HepG2 (cell line): ENCODE results near the gene GPALPP1. TPM values are rescaled to one million over a fixed set of nuclear protein-coding genes. Genes with fewer than 3 reads are reported as not detected.

ENCODE experiments used
- ATAC-seq: fragments of 200-7000 bp; cut with Tn5 transposase; 3 replicates; pipeline ENCODE4 v1.9.1; 2020; ENCODE audit warnings: mild to moderate bottlenecking, moderate library complexity
- BruUV-seq: library from RNA; stranded (reverse); fragments of 400-500 nt; replicated peaks from 2 replicates; lab custom pipeline; 2021; lab: Mats Ljungman, UMichigan
- CTCF ChIA-PET: fragments of 300-600 bp; formaldehyde crosslinking; extraction: SDS; loops from one replicate; lab custom pipeline; 2021; ENCODE audit warnings: low total read pairs, inconsistent platforms, low intra/inter-chr PET ratio; lab: Yijun Ruan, JAX
- POLR2A ChIA-PET: fragments of 350-600 bp; sonication (Branson Sonifier 250); formaldehyde crosslinking; loops from one replicate; lab custom pipeline; 2020; ENCODE audit warnings: antibody characterized with exemption, inconsistent platforms; lab: Yijun Ruan, JAX
- DNase-seq: peaks from one replicate; pipeline ENCODE4 v3.0.0-alpha.2; 2015; ENCODE audit warnings: low spot score
- FAIRE-seq: peaks from 3 replicates; lab custom pipeline; 2011; peaks lifted over from hg19 to GRCh38; lab: Jason Lieb, UNC
- H2AFZ ChIP-seq: one replicate; pipeline ENCODE4 v1.6.1; 2011; ENCODE audit warnings: low read length, inconsistent platforms
- H3K27ac ChIP-seq: fragments of 300-600 bp; 3 replicates; pipeline ENCODE4 v1.8.0; 2011; ENCODE audit warnings: mixed run types, mild to moderate bottlenecking, mixed read lengths, low read length, inconsistent platforms; ENCODE audit not compliant: insufficient read depth; ENCODE audit errors: extremely low read length
- H3K27me3 ChIP-seq, 2 experiments: fragments of 200-600 bp in 1 of 2; 2 replicates in 1 of 2; 3 replicates in 1 of 2; pipeline versions ENCODE4 v1.6.0 to v1.8.0; 2011; ENCODE audit warnings: low read length in 2 of 2, mild to moderate bottlenecking in 2 of 2, moderate library complexity in 2 of 2, inconsistent platforms in 1 of 2; ENCODE audit not compliant: insufficient read depth in 2 of 2, control insufficient read depth in 1 of 2
- H3K36me3 ChIP-seq, 2 experiments: fragments of 200-600 bp in 1 of 2; replicated peaks in 1 of 2; 2 replicates in 1 of 2; 3 replicates in 1 of 2; pipeline versions ENCODE4 v1.5.1 to v1.8.0; 2011; ENCODE audit warnings: low read length in 2 of 2, inconsistent platforms in 1 of 2; ENCODE audit not compliant: insufficient read depth in 2 of 2, control insufficient read depth in 1 of 2
- H3K4me1 ChIP-seq: 2 replicates; pipeline ENCODE4 v1.5.1; 2012; ENCODE audit warnings: low read length, inconsistent platforms; ENCODE audit not compliant: insufficient read depth
- H3K4me2 ChIP-seq: 2 replicates; pipeline ENCODE4 v1.6.0; 2011; ENCODE audit warnings: low read depth, low read length, inconsistent platforms
- H3K4me3 ChIP-seq, 3 experiments: fragments of 200-600 bp in 1 of 3; sonication (generic), shearing (Covaris generic) in 1 of 3; replicated peaks in 1 of 3; 2 replicates each; pipeline ENCODE4 v1.5.1; 2011 to 2016; ENCODE audit warnings: low read length in 3 of 3, inconsistent platforms in 2 of 3, low read depth in 2 of 3, mild to moderate bottlenecking in 2 of 3, control low read depth in 1 of 3, mixed read lengths in 1 of 3; ENCODE audit not compliant: insufficient read depth in 1 of 3
- H3K79me2 ChIP-seq: one replicate; pipeline ENCODE4 v1.6.1; 2011; ENCODE audit warnings: low read length, inconsistent platforms; ENCODE audit not compliant: insufficient read depth
- H3K9ac ChIP-seq: 2 replicates; pipeline ENCODE4 v1.6.0; 2011; ENCODE audit warnings: mild to moderate bottlenecking, low read depth, low read length, inconsistent platforms; ENCODE audit not compliant: insufficient read depth
- H3K9me3 ChIP-seq: 2 replicates; pipeline ENCODE4 v1.5.1; 2012; ENCODE audit warnings: mild to moderate bottlenecking, low read length
- H4K20me1 ChIP-seq: 2 replicates; pipeline ENCODE4 v1.6.0; 2011; ENCODE audit warnings: inconsistent platforms, mild to moderate bottlenecking, low read length, moderate library complexity; ENCODE audit not compliant: insufficient read depth
- FOXJ3 ChIP-seq: sonication (generic); formaldehyde crosslinking; IDR thresholded peaks from 2 replicates; pipeline ENCODE4 v1.4.0; 2020; ENCODE audit warnings: missing genetic modification reagents, mild to moderate bottlenecking, borderline replicate concordance
- HOXA5 ChIP-seq: sonication (generic); formaldehyde crosslinking; IDR thresholded peaks from 2 replicates; pipeline ENCODE4 v1.4.0; 2020; ENCODE audit warnings: missing genetic modification reagents
- KDM2A ChIP-seq: sonication (generic); formaldehyde crosslinking; IDR thresholded peaks from 2 replicates; pipeline ENCODE4 v1.4.0; 2020; ENCODE audit warnings: low read depth, missing genetic modification reagents, borderline replicate concordance
- MEIS1 ChIP-seq: sonication (generic); formaldehyde crosslinking; IDR thresholded peaks from 2 replicates; pipeline ENCODE4 v1.9.0; 2021; ENCODE audit warnings: mild to moderate bottlenecking, missing genetic modification reagents, moderate library complexity, borderline replicate concordance
- PAF1 ChIP-seq: IDR thresholded peaks from 2 replicates; pipeline ENCODE4 v1.6.1; 2016; ENCODE audit warnings: missing genetic modification reagents, missing compliant biosample characterization
- SIN3A ChIP-seq: IDR thresholded peaks from 2 replicates; pipeline ENCODE4 v1.6.1; 2011; ENCODE audit warnings: low read depth, mild to moderate bottlenecking, control low read depth, low read length, borderline replicate concordance
- SOX6 ChIP-seq, 2 experiments: fragments of 450-650 bp in 1 of 2; sonication (generic) in 1 of 2; formaldehyde crosslinking in 1 of 2; IDR thresholded peaks; 2 replicates each; pipeline versions ENCODE4 v1.4.0 to v1.6.1; 2017 to 2020; ENCODE audit warnings: antibody characterized with exemption in 1 of 2, mild to moderate bottlenecking in 1 of 2, missing genetic modification reagents in 1 of 2
- SSRP1 ChIP-seq: IDR thresholded peaks from 2 replicates; pipeline ENCODE4 v1.6.1; 2016; ENCODE audit warnings: control low read depth
- SUZ12 ChIP-seq: fragments of 150-350 bp; IDR thresholded peaks from 2 replicates; pipeline ENCODE4 v1.6.1; 2014; ENCODE audit warnings: low read depth, low read length
- TBP ChIP-seq: sonication (generic); formaldehyde crosslinking; IDR thresholded peaks from 2 replicates; pipeline ENCODE4 v1.5.0; 2020; ENCODE audit warnings: missing genetic modification reagents
- TBX3 ChIP-seq: fragments of 450-650 bp; IDR thresholded peaks from 2 replicates; pipeline ENCODE4 v1.6.1; 2017; ENCODE audit warnings: antibody characterized with exemption, mild to moderate bottlenecking, inconsistent platforms, borderline replicate concordance
- ZNF337 ChIP-seq: sonication (generic); formaldehyde crosslinking; IDR thresholded peaks from 2 replicates; pipeline ENCODE4 v1.5.1; 2020; ENCODE audit warnings: missing genetic modification reagents, low read depth, mild to moderate bottlenecking, borderline replicate concordance
- ZNF546 ChIP-seq: sonication (generic); formaldehyde crosslinking; conservative IDR thresholded peaks from 2 replicates; pipeline ENCODE4 v1.8.1; 2023; ENCODE audit warnings: mild to moderate bottlenecking, missing genetic modification reagents
- WGBS: methylation state at CpG from one replicate; pipeline ENCODE4 v1.1.6; 2017; ENCODE audit warnings: low lambda C conversion rate; 5-methylcytosine and 5-hydroxymethylcytosine counted together
- in situ Hi-C: cut with HindIII; loops from 2 replicates; pipeline ENCODE4 v1.10.0; 2017; ENCODE audit warnings: low pct_unique_long_range_greater_than_20kb; ENCODE audit not compliant: extremely low pct_ligation_motif_present
- intact Hi-C: fragments of 100-400 bp; cut with micrococcal nuclease; formaldehyde crosslinking; loops from one replicate; pipeline ENCODE4 v1.10.0; 2022; ENCODE audit not compliant: unreplicated experiment
- polyA plus RNA-seq, 8 experiments: library from polyadenylated mRNA; depleted of rRNA in 3 of 8; stranded (reverse) in 7 of 8; unstranded in 1 of 8; fragments of >200 nt; fragmentation: Illumina TruSeq in 4 of 8; extraction: Trizol in 4 of 8; gene quantifications; 2 replicates each; pipeline versions ENCODE4 v1.2.1 to v1.2.3, GENCODE V29; 2011 to 2016; ENCODE audit warnings: low read depth in 4 of 8, missing spikeins in 1 of 8, mixed read lengths in 1 of 8; ENCODE audit not compliant: insufficient read depth in 1 of 8
- total RNA-seq, 5 experiments: library from RNA; depleted of rRNA; stranded (reverse); fragments of >200 nt; fragmentation: Illumina TruSeq; extraction: Trizol; gene quantifications; 2 replicates each; pipeline ENCODE4 v1.2.3, GENCODE V29; 2016; ENCODE audit warnings: low read depth in 1 of 5
- TF ChIP-seq, protein P1 (sequence below): sonication (generic); formaldehyde crosslinking; IDR thresholded peaks from 2 replicates; pipeline ENCODE4 v1.5.0; 2020; ENCODE audit warnings: mild to moderate bottlenecking, missing genetic modification reagents
- TF ChIP-seq, protein P2 (sequence below): sonication (generic); formaldehyde crosslinking; IDR thresholded peaks from 2 replicates; pipeline ENCODE4 v1.5.0; 2020; ENCODE audit warnings: missing genetic modification reagents
- TF ChIP-seq, protein P3 (sequence below): sonication (generic); formaldehyde crosslinking; IDR thresholded peaks from 2 replicates; pipeline ENCODE4 v1.4.0; 2020; ENCODE audit warnings: low read depth, missing genetic modification reagents

GPALPP1 gene
- total and polyA plus RNA-seq, 2 of the 13 experiments (the other 11 are each of a cell fraction or from before 2014, with no cell fraction given): 12.1 to 23.1 TPM

DNA sequence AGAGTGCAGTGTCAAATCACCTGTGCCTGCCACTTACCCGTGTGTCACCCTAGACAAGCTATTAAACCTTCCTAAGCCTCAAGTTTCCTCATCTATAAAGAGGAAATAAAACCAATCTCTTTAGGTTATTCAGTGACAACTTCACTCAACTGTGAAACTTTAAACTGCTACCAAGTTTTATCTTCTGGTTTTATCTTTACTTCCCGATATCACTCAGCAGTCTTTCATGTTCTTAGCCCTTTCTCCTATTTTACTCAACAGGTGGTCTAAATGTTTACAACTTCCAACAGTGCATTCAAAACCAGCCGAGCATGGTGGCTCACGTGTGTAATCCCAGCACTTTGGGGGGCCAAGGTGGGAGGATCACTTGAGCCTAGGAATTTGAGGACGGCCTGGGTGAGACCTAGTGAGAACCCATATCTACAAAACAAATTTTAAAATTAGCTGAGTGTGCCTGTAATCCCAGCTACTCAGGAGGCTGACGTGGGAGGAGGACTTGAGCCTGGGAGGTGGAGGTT lies 59.6 kb downstream of the GPALPP1 start:
- Histone ChIP-seq H3K36me3 (no peaks in the 10 kb centered on the region), H3K27ac (no peak overlapping the region), H2AFZ (no peak overlapping the region), H3K9ac (no peak overlapping the region), H4K20me1 (no peaks in the 10 kb centered on the region), H3K9me3 (no peaks in the 10 kb centered on the region), H3K27me3 (no peaks in the 10 kb centered on the region; a peak in 1 of 5 replicates), H3K4me2 (no peak overlapping the region), H3K4me1 (peaks cover 12% of the 10 kb centered on the region), H3K79me2 (no peaks in the 10 kb centered on the region), H3K4me3 (no peak overlapping the region)
- in situ Hi-C loops: loop anchor here (5.0 to 25.0 kb wide), 3 partner anchors 233 to 463 kb away; no protein-coding TSS in a partner anchor
- WGBS: 14% methylated on average over 6 of the region's 6 CpGs
- ChIA-PET CTCF (interaction anchor here (3.3 to 4.0 kb wide), 2 partner anchors 232 to 261 kb away, joined by 39 to 50 read pairs; no protein-coding TSS in a partner anchor), POLR2A (no interaction called here)
- no TSS peak for BruUV-seq
- TF ChIP-seq HOXA5 (CRISPR knock-in tag) (no peak), KDM2A (CRISPR knock-in tag) (no peak), SUZ12 (no peak), TBX3 (no peak), PAF1 (no peak), FOXJ3 (CRISPR knock-in tag) (no peak), SOX6 (IDR thresholded peaks at IDR 0.05) (no peak), SOX6 (CRISPR knock-in tag; IDR thresholded peaks at IDR 0.05) (no peak), TBP (CRISPR knock-in tag) (no peak), SIN3A (no peak), ZNF337 (no peak), ZNF546 (no peak), MEIS1 (CRISPR knock-in tag) (no peak), SSRP1 (CRISPR knock-in tag) (no peak)
- TF ChIP-seq, protein P1, sequence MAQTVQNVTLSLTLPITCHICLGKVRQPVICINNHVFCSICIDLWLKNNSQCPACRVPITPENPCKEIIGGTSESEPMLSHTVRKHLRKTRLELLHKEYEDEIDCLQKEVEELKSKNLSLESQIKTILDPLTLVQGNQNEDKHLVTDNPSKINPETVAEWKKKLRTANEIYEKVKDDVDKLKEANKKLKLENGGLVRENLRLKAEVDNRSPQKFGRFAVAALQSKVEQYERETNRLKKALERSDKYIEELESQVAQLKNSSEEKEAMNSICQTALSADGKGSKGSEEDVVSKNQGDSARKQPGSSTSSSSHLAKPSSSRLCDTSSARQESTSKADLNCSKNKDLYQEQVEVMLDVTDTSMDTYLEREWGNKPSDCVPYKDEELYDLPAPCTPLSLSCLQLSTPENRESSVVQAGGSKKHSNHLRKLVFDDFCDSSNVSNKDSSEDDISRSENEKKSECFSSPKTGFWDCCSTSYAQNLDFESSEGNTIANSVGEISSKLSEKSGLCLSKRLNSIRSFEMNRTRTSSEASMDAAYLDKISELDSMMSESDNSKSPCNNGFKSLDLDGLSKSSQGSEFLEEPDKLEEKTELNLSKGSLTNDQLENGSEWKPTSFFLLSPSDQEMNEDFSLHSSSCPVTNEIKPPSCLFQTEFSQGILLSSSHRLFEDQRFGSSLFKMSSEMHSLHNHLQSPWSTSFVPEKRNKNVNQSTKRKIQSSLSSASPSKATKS (CRISPR knock-in tag): no peak
- TF ChIP-seq, protein P2, sequence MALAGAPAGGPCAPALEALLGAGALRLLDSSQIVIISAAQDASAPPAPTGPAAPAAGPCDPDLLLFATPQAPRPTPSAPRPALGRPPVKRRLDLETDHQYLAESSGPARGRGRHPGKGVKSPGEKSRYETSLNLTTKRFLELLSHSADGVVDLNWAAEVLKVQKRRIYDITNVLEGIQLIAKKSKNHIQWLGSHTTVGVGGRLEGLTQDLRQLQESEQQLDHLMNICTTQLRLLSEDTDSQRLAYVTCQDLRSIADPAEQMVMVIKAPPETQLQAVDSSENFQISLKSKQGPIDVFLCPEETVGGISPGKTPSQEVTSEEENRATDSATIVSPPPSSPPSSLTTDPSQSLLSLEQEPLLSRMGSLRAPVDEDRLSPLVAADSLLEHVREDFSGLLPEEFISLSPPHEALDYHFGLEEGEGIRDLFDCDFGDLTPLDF (CRISPR knock-in tag): no peak
- TF ChIP-seq, protein P3, sequence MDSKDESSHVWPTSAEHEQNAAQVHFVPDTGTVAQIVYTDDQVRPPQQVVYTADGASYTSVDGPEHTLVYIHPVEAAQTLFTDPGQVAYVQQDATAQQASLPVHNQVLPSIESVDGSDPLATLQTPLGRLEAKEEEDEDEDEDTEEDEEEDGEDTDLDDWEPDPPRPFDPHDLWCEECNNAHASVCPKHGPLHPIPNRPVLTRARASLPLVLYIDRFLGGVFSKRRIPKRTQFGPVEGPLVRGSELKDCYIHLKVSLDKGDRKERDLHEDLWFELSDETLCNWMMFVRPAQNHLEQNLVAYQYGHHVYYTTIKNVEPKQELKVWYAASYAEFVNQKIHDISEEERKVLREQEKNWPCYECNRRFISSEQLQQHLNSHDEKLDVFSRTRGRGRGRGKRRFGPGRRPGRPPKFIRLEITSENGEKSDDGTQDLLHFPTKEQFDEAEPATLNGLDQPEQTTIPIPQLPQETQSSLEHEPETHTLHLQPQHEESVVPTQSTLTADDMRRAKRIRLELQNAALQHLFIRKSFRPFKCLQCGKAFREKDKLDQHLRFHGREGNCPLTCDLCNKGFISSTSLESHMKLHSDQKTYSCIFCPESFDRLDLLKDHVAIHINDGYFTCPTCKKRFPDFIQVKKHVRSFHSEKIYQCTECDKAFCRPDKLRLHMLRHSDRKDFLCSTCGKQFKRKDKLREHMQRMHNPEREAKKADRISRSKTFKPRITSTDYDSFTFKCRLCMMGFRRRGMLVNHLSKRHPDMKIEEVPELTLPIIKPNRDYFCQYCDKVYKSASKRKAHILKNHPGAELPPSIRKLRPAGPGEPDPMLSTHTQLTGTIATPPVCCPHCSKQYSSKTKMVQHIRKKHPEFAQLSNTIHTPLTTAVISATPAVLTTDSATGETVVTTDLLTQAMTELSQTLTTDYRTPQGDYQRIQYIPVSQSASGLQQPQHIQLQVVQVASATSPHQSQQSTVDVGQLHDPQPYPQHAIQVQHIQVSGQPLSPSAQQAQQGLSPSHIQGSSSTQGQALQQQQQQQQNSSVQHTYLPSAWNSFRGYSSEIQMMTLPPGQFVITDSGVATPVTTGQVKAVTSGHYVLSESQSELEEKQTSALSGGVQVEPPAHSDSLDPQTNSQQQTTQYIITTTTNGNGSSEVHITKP (CRISPR knock-in tag): no peak
- intact Hi-C loops: no loop called here
- FAIRE-seq (no peak), ATAC-seq (no peak), DNase-seq (no peak)
